Measurements from ENCODE around the gene IL13RA2.

IL13RA2 gene

GRCh38 chrX:115023139-115023538, 5.7 kb upstream of the IL13RA2 start:
- no peak overlapping the region for H3K27ac Mint-ChIP-seq
- H3K4me3 Mint-ChIP-seq, result no peak overlapping the region
- H3K4me1 Mint-ChIP-seq (ENCODE audit: low read depth), result no peaks in the 10 kb centered on the region
- no peaks in the 10 kb centered on the region for H3K27me3 Mint-ChIP-seq (ENCODE audit: low read depth)
- no peaks in the 10 kb centered on the region for H3K9me3 Mint-ChIP-seq
- no peaks in the 10 kb centered on the region for H3K36me3 Mint-ChIP-seq (ENCODE audit: low read depth)

GRCh38 chrX:115021121-115021520, 3.7 kb upstream of the IL13RA2 start:
- Mint-ChIP-seq H3K27ac (no peak overlapping the region), H3K36me3 (ENCODE audit: low read depth) (no peaks in the 10 kb centered on the region), H3K9me3 (no peaks in the 10 kb centered on the region), H3K4me1 (ENCODE audit: low read depth) (no peaks in the 10 kb centered on the region), H3K4me3 (no peak overlapping the region), H3K27me3 (ENCODE audit: low read depth) (no peaks in the 10 kb centered on the region)

GRCh38 chrX:115018944-115019343, 1.5 kb upstream of the IL13RA2 start:
- Mint-ChIP-seq H3K36me3 (ENCODE audit: low read depth) (no peaks in the 10 kb centered on the region), H3K27ac (no peak overlapping the region), H3K27me3 (ENCODE audit: low read depth) (no peaks in the 10 kb centered on the region), H3K4me1 (ENCODE audit: low read depth) (no peaks in the 10 kb centered on the region), H3K9me3 (no peaks in the 10 kb centered on the region), H3K4me3 (no peak overlapping the region)

GRCh38 chrX:115018040-115018647, 728 bp upstream of the IL13RA2 start:
- Mint-ChIP-seq H3K36me3 (ENCODE audit: low read depth) (no peaks in the 10 kb centered on the region), H3K9me3 (no peaks in the 10 kb centered on the region), H3K4me3 (no peak overlapping the region), H3K4me1 (ENCODE audit: low read depth) (no peaks in the 10 kb centered on the region), H3K27me3 (ENCODE audit: low read depth) (no peaks in the 10 kb centered on the region), H3K27ac (no peak overlapping the region)

GRCh38 chrX:115013705-115014104, 3.7 kb downstream of the IL13RA2 start:
- Mint-ChIP-seq H3K4me3 (no peak overlapping the region), H3K36me3 (ENCODE audit: low read depth) (no peaks in the 10 kb centered on the region), H3K27me3 (ENCODE audit: low read depth) (no peaks in the 10 kb centered on the region), H3K27ac (no peak overlapping the region), H3K4me1 (ENCODE audit: low read depth) (no peaks in the 10 kb centered on the region), H3K9me3 (no peaks in the 10 kb centered on the region)

- no peaks in the 10 kb centered on the region for H3K27me3 Mint-ChIP-seq (ENCODE audit: low read depth)
- H3K27ac Mint-ChIP-seq, result no peak overlapping the region
Measured at GRCh38 chrX:115011428-115011827, 6.0 kb downstream of the IL13RA2 start.

GRCh38 chrX:114999906-115000305, 17.5 kb downstream of the IL13RA2 start:
- Mint-ChIP-seq H3K27ac (no peak overlapping the region), H3K9me3 (no peaks in the 10 kb centered on the region), H3K4me3 (no peak overlapping the region), H3K36me3 (ENCODE audit: low read depth) (no peaks in the 10 kb centered on the region), H3K27me3 (ENCODE audit: low read depth) (no peaks in the 10 kb centered on the region), H3K4me1 (ENCODE audit: low read depth) (no peaks in the 10 kb centered on the region)

More at GRCh38 chrX:115011428-115011827, 6.0 kb downstream of the IL13RA2 start:
- no peaks in the 10 kb centered on the region for H3K4me1 Mint-ChIP-seq (ENCODE audit: low read depth)
- H3K9me3 Mint-ChIP-seq, result no peaks in the 10 kb centered on the region
- no peaks in the 10 kb centered on the region for H3K36me3 Mint-ChIP-seq (ENCODE audit: low read depth)
- H3K4me3 Mint-ChIP-seq, result no peak overlapping the region

- Mint-ChIP-seq H3K36me3 (ENCODE audit: low read depth) (no peaks in the 10 kb centered on the region), H3K4me3 (no peak overlapping the region), H3K4me1 (ENCODE audit: low read depth) (no peaks in the 10 kb centered on the region), H3K9me3 (no peaks in the 10 kb centered on the region), H3K27ac (no peak overlapping the region), H3K27me3 (ENCODE audit: low read depth) (no peaks in the 10 kb centered on the region)
Measured at GRCh38 chrX:114997779-114998178, 19.6 kb downstream of the IL13RA2 start.

- no peaks in the 10 kb centered on the region for H3K36me3 Mint-ChIP-seq (ENCODE audit: low read depth)
- H3K4me1 Mint-ChIP-seq (ENCODE audit: low read depth), result no peaks in the 10 kb centered on the region
- H3K4me3 Mint-ChIP-seq, result no peak overlapping the region
- no peaks in the 10 kb centered on the region for H3K9me3 Mint-ChIP-seq
- no peak overlapping the region for H3K27ac Mint-ChIP-seq
- H3K27me3 Mint-ChIP-seq (ENCODE audit: low read depth), result no peaks in the 10 kb centered on the region
Measured at GRCh38 chrX:114985967-114986592, 31.3 kb downstream of the IL13RA2 start.

- no peaks in the 10 kb centered on the region for H3K9me3 Mint-ChIP-seq
- no peak overlapping the region for H3K27ac Mint-ChIP-seq
- no peak overlapping the region for H3K4me3 Mint-ChIP-seq
- no peaks in the 10 kb centered on the region for H3K36me3 Mint-ChIP-seq (ENCODE audit: low read depth)
- H3K27me3 Mint-ChIP-seq (ENCODE audit: low read depth), result no peaks in the 10 kb centered on the region
- no peaks in the 10 kb centered on the region for H3K4me1 Mint-ChIP-seq (ENCODE audit: low read depth)
Measured at GRCh38 chrX:114976292-114976691, 41.1 kb downstream of the IL13RA2 start.

GRCh38 chrX:114973013-114973412, 44.4 kb downstream of the IL13RA2 start:
- Mint-ChIP-seq H3K27me3 (ENCODE audit: low read depth) (no peaks in the 10 kb centered on the region), H3K36me3 (ENCODE audit: low read depth) (no peaks in the 10 kb centered on the region), H3K4me1 (ENCODE audit: low read depth) (no peaks in the 10 kb centered on the region), H3K9me3 (no peaks in the 10 kb centered on the region), H3K4me3 (no peak overlapping the region), H3K27ac (no peak overlapping the region)

GRCh38 chrX:114970806-114971205, 46.6 kb downstream of the IL13RA2 start:
- no peaks in the 10 kb centered on the region for H3K36me3 Mint-ChIP-seq (ENCODE audit: low read depth)

GRCh38 chrX:114964374-114964773, 53.0 kb downstream of the IL13RA2 start:
- no peaks in the 10 kb centered on the region for H3K4me1 Mint-ChIP-seq (ENCODE audit: low read depth)
- H3K4me3 Mint-ChIP-seq, result no peak overlapping the region
- H3K27ac Mint-ChIP-seq, result no peak overlapping the region
- H3K36me3 Mint-ChIP-seq (ENCODE audit: low read depth), result no peaks in the 10 kb centered on the region
- H3K9me3 Mint-ChIP-seq, result no peaks in the 10 kb centered on the region
- no peaks in the 10 kb centered on the region for H3K27me3 Mint-ChIP-seq (ENCODE audit: low read depth)

More at GRCh38 chrX:114970806-114971205, 46.6 kb downstream of the IL13RA2 start:
- no peak overlapping the region for H3K4me3 Mint-ChIP-seq
- H3K4me1 Mint-ChIP-seq (ENCODE audit: low read depth), result no peaks in the 10 kb centered on the region
- no peaks in the 10 kb centered on the region for H3K9me3 Mint-ChIP-seq
- H3K27ac Mint-ChIP-seq, result no peak overlapping the region
- no peaks in the 10 kb centered on the region for H3K27me3 Mint-ChIP-seq (ENCODE audit: low read depth)

GRCh38 chrX:114962209-114962608, 55.2 kb downstream of the IL13RA2 start:
- H3K4me1 Mint-ChIP-seq (ENCODE audit: low read depth), result no peaks in the 10 kb centered on the region
- H3K27ac Mint-ChIP-seq, result no peak overlapping the region
- H3K27me3 Mint-ChIP-seq (ENCODE audit: low read depth), result no peaks in the 10 kb centered on the region
- H3K9me3 Mint-ChIP-seq, result no peaks in the 10 kb centered on the region
- H3K4me3 Mint-ChIP-seq, result no peak overlapping the region
- no peaks in the 10 kb centered on the region for H3K36me3 Mint-ChIP-seq (ENCODE audit: low read depth)

- no peak overlapping the region for H3K4me3 Mint-ChIP-seq
- no peaks in the 10 kb centered on the region for H3K4me1 Mint-ChIP-seq (ENCODE audit: low read depth)
Measured at GRCh38 chrX:114959729-114960128, 57.7 kb downstream of the IL13RA2 start.

More at GRCh38 chrX:114959729-114960128, 57.7 kb downstream of the IL13RA2 start:
- H3K27me3 Mint-ChIP-seq (ENCODE audit: low read depth), result no peaks in the 10 kb centered on the region
- no peaks in the 10 kb centered on the region for H3K36me3 Mint-ChIP-seq (ENCODE audit: low read depth)
- H3K27ac Mint-ChIP-seq, result no peak overlapping the region
- no peaks in the 10 kb centered on the region for H3K9me3 Mint-ChIP-seq
